ENCODE results near the gene CDC42BPA. TPM values are rescaled to one million over a fixed set of nuclear protein-coding genes. Genes with fewer than 3 reads are reported as not detected.

Gene CDC42BPA
- total and polyA plus RNA-seq, 3 donors from 2014 or later = 39.9 to 109 (median 105) TPM

GRCh38 chr1:227175611-227176010 lies 142.7 kb downstream of the CDC42BPA start:
- TF ChIP-seq POLR2A (IDR thresholded peaks at IDR 0.05) = no peak
- TF ChIP-seq, protein P1, sequence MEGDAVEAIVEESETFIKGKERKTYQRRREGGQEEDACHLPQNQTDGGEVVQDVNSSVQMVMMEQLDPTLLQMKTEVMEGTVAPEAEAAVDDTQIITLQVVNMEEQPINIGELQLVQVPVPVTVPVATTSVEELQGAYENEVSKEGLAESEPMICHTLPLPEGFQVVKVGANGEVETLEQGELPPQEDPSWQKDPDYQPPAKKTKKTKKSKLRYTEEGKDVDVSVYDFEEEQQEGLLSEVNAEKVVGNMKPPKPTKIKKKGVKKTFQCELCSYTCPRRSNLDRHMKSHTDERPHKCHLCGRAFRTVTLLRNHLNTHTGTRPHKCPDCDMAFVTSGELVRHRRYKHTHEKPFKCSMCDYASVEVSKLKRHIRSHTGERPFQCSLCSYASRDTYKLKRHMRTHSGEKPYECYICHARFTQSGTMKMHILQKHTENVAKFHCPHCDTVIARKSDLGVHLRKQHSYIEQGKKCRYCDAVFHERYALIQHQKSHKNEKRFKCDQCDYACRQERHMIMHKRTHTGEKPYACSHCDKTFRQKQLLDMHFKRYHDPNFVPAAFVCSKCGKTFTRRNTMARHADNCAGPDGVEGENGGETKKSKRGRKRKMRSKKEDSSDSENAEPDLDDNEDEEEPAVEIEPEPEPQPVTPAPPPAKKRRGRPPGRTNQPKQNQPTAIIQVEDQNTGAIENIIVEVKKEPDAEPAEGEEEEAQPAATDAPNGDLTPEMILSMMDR (IDR thresholded peaks at IDR 0.05) = no peak
- no peak overlapping the region for H3K27ac ChIP-seq
- no peak overlapping the region for H3K4me3 ChIP-seq
- H3K9me3 ChIP-seq = no peaks in the 10 kb centered on the region
- H3K4me1 ChIP-seq = no peaks in the 10 kb centered on the region
- intact Hi-C loops (cut with DNase I; ENCODE audit: low total_unique reads) = no loop called here
- 84 to 92% methylated on average over 4 of the region's 4 CpGs for WGBS, 2 donors
- no peaks in the 10 kb centered on the region for H3K36me3 ChIP-seq (ENCODE audit: low read depth, missing control alignments)
- no peaks in the 10 kb centered on the region for H3K27me3 ChIP-seq
- no peak for DNase-seq

DNA sequence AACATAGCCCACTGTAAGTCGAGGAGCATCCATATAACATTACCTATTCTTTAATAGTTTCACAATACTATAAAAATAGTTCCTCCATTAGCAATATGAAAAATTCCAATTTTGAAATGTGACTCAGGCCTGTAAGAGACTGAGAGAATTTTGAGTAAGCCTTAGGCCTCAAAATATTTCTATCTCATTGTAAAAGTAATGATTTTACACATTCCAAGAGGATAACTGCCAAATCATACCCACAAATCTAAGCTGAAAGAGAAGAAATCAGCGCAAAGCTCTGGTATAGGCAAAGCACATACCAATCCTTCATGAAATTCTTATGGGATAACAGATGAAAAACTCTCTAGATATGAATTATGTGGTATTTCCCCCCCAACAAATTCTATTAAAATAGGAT lies 144.1 kb downstream of the CDC42BPA start:
- no peak overlapping the region for H3K27ac ChIP-seq
- no peaks in the 10 kb centered on the region for H3K4me1 ChIP-seq
- TF ChIP-seq, protein P1 (IDR thresholded peaks at IDR 0.05) = no peak
- TF ChIP-seq POLR2A (IDR thresholded peaks at IDR 0.05) = no peak
- intact Hi-C loops (cut with DNase I; ENCODE audit: low total_unique reads) = no loop called here
- H3K27me3 ChIP-seq = no peaks in the 10 kb centered on the region
- H3K4me3 ChIP-seq = no peak overlapping the region
- no peak for DNase-seq
- no peaks in the 10 kb centered on the region for H3K36me3 ChIP-seq (ENCODE audit: low read depth, missing control alignments)
- no peaks in the 10 kb centered on the region for H3K9me3 ChIP-seq
- WGBS, 2 donors = 93 to 99% methylated on average over 2 of the region's 2 CpGs

DNA sequence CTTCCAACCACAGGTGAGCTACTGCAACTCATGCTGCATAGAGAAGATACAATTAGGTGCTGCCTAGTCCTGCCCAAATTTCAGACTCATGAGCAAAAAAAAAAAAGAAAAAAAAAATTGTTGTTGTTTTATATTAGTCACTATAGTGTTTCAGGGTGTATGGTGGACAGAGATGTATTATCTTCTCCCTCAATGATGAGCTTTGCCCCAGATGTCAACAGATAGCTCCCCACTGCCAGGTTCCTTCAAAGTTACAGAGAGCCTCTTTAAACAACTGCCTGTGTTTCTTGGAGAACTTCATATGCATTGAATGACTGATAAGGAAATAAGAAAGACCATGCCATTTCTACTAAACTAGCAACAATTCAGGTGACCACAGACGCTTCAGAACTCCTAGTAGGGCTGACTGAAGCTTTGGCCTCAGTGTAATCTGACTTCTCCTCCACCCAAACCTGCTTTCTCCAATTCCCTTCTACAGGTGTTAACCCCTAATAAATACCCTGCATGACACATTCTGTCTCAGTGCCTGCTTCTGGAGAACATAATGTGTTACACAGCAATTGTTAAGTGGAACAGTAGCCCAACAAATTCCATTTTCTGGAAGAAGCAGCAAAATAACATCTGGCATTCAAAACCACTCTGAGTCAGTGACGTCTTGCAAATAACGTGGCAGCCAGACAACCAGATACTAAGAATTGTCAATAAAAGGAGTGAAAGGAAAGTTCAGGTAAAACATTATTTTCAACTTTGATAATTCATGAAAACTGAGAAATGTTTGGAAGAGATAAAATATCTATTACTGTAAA lies 147.7 kb downstream of the CDC42BPA start:
- no peaks in the 10 kb centered on the region for H3K4me1 ChIP-seq

GRCh38 chr1:227169343-227169742 lies 148.9 kb downstream of the CDC42BPA start:
- Histone ChIP-seq H3K36me3 (ENCODE audit: low read depth, missing control alignments) (no peaks in the 10 kb centered on the region), H3K4me3 (no peak overlapping the region), H3K27me3 (no peaks in the 10 kb centered on the region), H3K4me1 (no peaks in the 10 kb centered on the region), H3K9me3 (no peaks in the 10 kb centered on the region), H3K27ac (no peak overlapping the region)
- DNase-seq = no peak
- TF ChIP-seq, protein P1 (IDR thresholded peaks at IDR 0.05) = no peak
- TF ChIP-seq POLR2A (IDR thresholded peaks at IDR 0.05) = no peak
- intact Hi-C loops (cut with DNase I; ENCODE audit: low total_unique reads) = no loop called here

More for the DNA sequence above, 147.7 kb downstream of the CDC42BPA start:
- H3K36me3 ChIP-seq (ENCODE audit: low read depth, missing control alignments) = no peaks in the 10 kb centered on the region
- intact Hi-C loops (cut with DNase I; ENCODE audit: low total_unique reads) = no loop called here
- 79 to 81% methylated on average over 3 of the region's 3 CpGs for WGBS, 2 donors
- H3K27me3 ChIP-seq = no peaks in the 10 kb centered on the region
- TF ChIP-seq, protein P1 (IDR thresholded peaks at IDR 0.05) = no peak
- TF ChIP-seq POLR2A (IDR thresholded peaks at IDR 0.05) = no peak
- no peak overlapping the region for H3K4me3 ChIP-seq
- H3K9me3 ChIP-seq = no peaks in the 10 kb centered on the region
- no peak for DNase-seq
- H3K27ac ChIP-seq = no peak overlapping the region

Measured in testis (tissue), 3 donors.